Type B pancreatic cell (in vitro differentiated cells): ENCODE results near the gene SLC17A7. TPM values are rescaled to one million over a fixed set of nuclear protein-coding genes. Genes with fewer than 3 reads are reported as not detected.
A peak's percentile ranks its signal among the peaks of the same experiment; 100 is the strongest.

Experiments
- DNase-seq: peaks from one replicate; pipeline ENCODE4 v3.0.0; 2021; ENCODE audit warnings: mixed read lengths; ENCODE audit not compliant: unreplicated experiment; ENCODE audit errors: extremely low spot score
- H3K27ac Mint-ChIP-seq: 2 replicates; pipeline ENCODE4 v1.8.0; 2021; ENCODE audit warnings: mild to moderate bottlenecking, mixed read lengths
- H3K27me3 Mint-ChIP-seq: 2 replicates; pipeline ENCODE4 v1.8.0; 2021; ENCODE audit warnings: mixed read lengths
- H3K36me3 Mint-ChIP-seq: 2 replicates; pipeline ENCODE4 v1.8.0; 2021; ENCODE audit warnings: mixed read lengths
- H3K4me1 Mint-ChIP-seq: one replicate; pipeline ENCODE4 v1.8.0; 2021; ENCODE audit warnings: mixed read lengths; ENCODE audit not compliant: unreplicated experiment
- H3K4me3 Mint-ChIP-seq: 2 replicates; pipeline ENCODE4 v1.8.0; 2021; ENCODE audit warnings: mild to moderate bottlenecking, mixed read lengths
- H3K9me3 Mint-ChIP-seq: 2 replicates; pipeline ENCODE4 v1.8.0; 2021; ENCODE audit warnings: mixed read lengths
- CTCF ChIP-seq: fragments of 200-600 bp; sonication (generic); conservative IDR thresholded peaks from 2 replicates; pipeline ENCODE4 v1.5.0; 2021; ENCODE audit warnings: antibody characterized with exemption, mild to moderate bottlenecking
- total RNA-seq: library from RNA; stranded (reverse); gene quantifications from 2 replicates; pipeline ENCODE4 v1.2.1, GENCODE V29; 2021; ENCODE audit warnings: low replicate concordance

The SLC17A7 gene
- total RNA-seq, 1 donor from 2014 or later: 0.19 TPM

- peaks cover 30% of the 10 kb centered on the region for H3K4me1 Mint-ChIP-seq
- no peak overlapping the region for H3K27ac Mint-ChIP-seq
- DNase-seq: no peak
- TF ChIP-seq CTCF: no peak
- no peaks in the 10 kb centered on the region for H3K36me3 Mint-ChIP-seq
- no peaks in the 10 kb centered on the region for H3K9me3 Mint-ChIP-seq
- H3K4me3 Mint-ChIP-seq: no peak overlapping the region
- peaks cover 31% of the 10 kb centered on the region for H3K27me3 Mint-ChIP-seq
Measured at GRCh38 chr19:49409441-49410029, 31.8 kb downstream of the SLC17A7 start.

GRCh38 chr19:49408816-49409440 is 32.4 kb downstream of the SLC17A7 start:
- no peaks in the 10 kb centered on the region for H3K9me3 Mint-ChIP-seq
- peaks cover 31% of the 10 kb centered on the region for H3K4me1 Mint-ChIP-seq
- H3K27ac Mint-ChIP-seq: no peak overlapping the region
- peaks cover 31% of the 10 kb centered on the region for H3K27me3 Mint-ChIP-seq
- H3K36me3 Mint-ChIP-seq: no peaks in the 10 kb centered on the region
- no peak for DNase-seq
- TF ChIP-seq CTCF: no peak
- H3K4me3 Mint-ChIP-seq: no peak overlapping the region

GRCh38 chr19:49407482-49408015 is 33.8 kb downstream of the SLC17A7 start:
- Mint-ChIP-seq H3K4me1 (peaks cover 28% of the 10 kb centered on the region), H3K36me3 (no peaks in the 10 kb centered on the region)
- no peak for TF ChIP-seq CTCF

GRCh38 chr19:49407079-49407478 is 34.2 kb downstream of the SLC17A7 start:
- Mint-ChIP-seq H3K36me3 (no peaks in the 10 kb centered on the region), H3K4me3 (no peak overlapping the region), H3K27me3 (peaks cover 17% of the 10 kb centered on the region), H3K9me3 (no peaks in the 10 kb centered on the region), H3K27ac (no peak overlapping the region), H3K4me1 (peaks cover 23% of the 10 kb centered on the region)
- no peak for DNase-seq
- no peak for TF ChIP-seq CTCF

More at GRCh38 chr19:49407482-49408015, 33.8 kb downstream of the SLC17A7 start:
- DNase-seq: no peak
- Mint-ChIP-seq H3K4me3 (no peak overlapping the region), H3K27me3 (peaks cover 21% of the 10 kb centered on the region), H3K27ac (no peak overlapping the region), H3K9me3 (no peaks in the 10 kb centered on the region)

- H3K27ac Mint-ChIP-seq: peak overlapping the region; percentile 66
- H3K9me3 Mint-ChIP-seq: no peaks in the 10 kb centered on the region
- DNase-seq: no peak
- peaks cover 19% of the 10 kb centered on the region for H3K4me1 Mint-ChIP-seq
- H3K4me3 Mint-ChIP-seq: peak overlapping the region; percentile 47
- TF ChIP-seq CTCF: no peak
- H3K36me3 Mint-ChIP-seq: no peaks in the 10 kb centered on the region
- H3K27me3 Mint-ChIP-seq: peaks cover 6% of the 10 kb centered on the region
Measured at GRCh38 chr19:49403404-49404187, 37.7 kb downstream of the SLC17A7 start.
